ENCODE measurements around the gene ZNF423. TPM values are rescaled to one million over a fixed set of nuclear protein-coding genes. Genes with fewer than 3 reads are reported as not detected.
A peak's percentile ranks its signal among the peaks of the same experiment; 100 is the strongest.

Gene ZNF423
- total and polyA plus RNA-seq, 4 donors: 1.1 to 14.8 (median 3.3) TPM

- no peaks in the 10 kb centered on the region for H3K9me3 ChIP-seq (ENCODE audit: control insufficient read depth in 4 of 4, insufficient read depth in 3 of 4, low read length in 3 of 4)
- DNase-seq: peak; percentile 75 to 92 (median 85)
- TF ChIP-seq CTCF (IDR thresholded peaks at IDR 0.05; ENCODE audit: control extremely low read depth, extremely low read depth): no peak
- no peaks in the 10 kb centered on the region for H3K27me3 ChIP-seq (ENCODE audit: control insufficient read depth in 3 of 3, insufficient read depth in 3 of 3, low read length in 2 of 3)
- H3K36me3 ChIP-seq (ENCODE audit: control insufficient read depth in 4 of 4, insufficient read depth in 4 of 4, low read length in 4 of 4): peaks cover 0 to 8% (median 0%) of the 10 kb centered on the region in 4 donors
- no peak for ATAC-seq (ENCODE audit: insufficient read depth, low FRiP score)
- peak overlapping the region; percentile 27 to 56 for H3K27ac ChIP-seq (ENCODE audit: low read depth in 1 of 2, low read length in 1 of 2)
- WGBS, 2 donors: 57 to 79% methylated on average over 11 of the region's 11 CpGs
- no peak overlapping the region for H3K4me3 ChIP-seq
- peak overlapping the region in 1 of 2 donors; percentile 26 for H3K9ac ChIP-seq (ENCODE audit: insufficient read depth in 1 of 2, low read length in 2 of 2)
- H3K4me1 ChIP-seq (ENCODE audit: control insufficient read depth in 5 of 5, insufficient read depth in 5 of 5, low read length in 5 of 5): peaks cover 0 to 72% (median 41%) of the 10 kb centered on the region in 5 donors
Measured at GRCh38 chr16:49833085-49833484, 22.8 kb downstream of the ZNF423 start.

- Histone ChIP-seq H3K9ac (ENCODE audit: insufficient read depth in 1 of 2, low read length in 2 of 2) (peak overlapping the region in 1 of 2 donors; percentile 34), H3K27me3 (ENCODE audit: control insufficient read depth in 3 of 3, insufficient read depth in 3 of 3, low read length in 2 of 3) (no peaks in the 10 kb centered on the region), H3K4me3 (no peak overlapping the region), H3K4me1 (ENCODE audit: control insufficient read depth in 5 of 5, insufficient read depth in 5 of 5, low read length in 5 of 5) (peaks cover under 1 to 72% (median 46%) of the 10 kb centered on the region in 5 donors), H3K9me3 (ENCODE audit: control insufficient read depth in 4 of 4, insufficient read depth in 3 of 4, low read length in 3 of 4) (no peaks in the 10 kb centered on the region), H3K36me3 (ENCODE audit: control insufficient read depth in 4 of 4, insufficient read depth in 4 of 4, low read length in 4 of 4) (peaks cover 0 to 8% (median 0%) of the 10 kb centered on the region in 4 donors), H3K27ac (ENCODE audit: low read depth in 1 of 2, low read length in 1 of 2) (peak overlapping the region; percentile 1 to 27)
- no peak for ATAC-seq (ENCODE audit: insufficient read depth, low FRiP score)
- 89 to 94% methylated on average over 7 of the region's 7 CpGs for WGBS, 2 donors
- TF ChIP-seq CTCF (IDR thresholded peaks at IDR 0.05; ENCODE audit: control extremely low read depth, extremely low read depth): no peak
- no peak for DNase-seq
Measured at GRCh38 chr16:49832177-49832576, 23.7 kb downstream of the ZNF423 start.

- peaks cover 0 to 8% (median 0%) of the 10 kb centered on the region in 4 donors for H3K36me3 ChIP-seq (ENCODE audit: control insufficient read depth in 4 of 4, insufficient read depth in 4 of 4, low read length in 4 of 4)
- ATAC-seq (ENCODE audit: insufficient read depth, low FRiP score) (no peak), DNase-seq (no peak)
- H3K4me3 ChIP-seq: no peak overlapping the region
- TF ChIP-seq CTCF (IDR thresholded peaks at IDR 0.05; ENCODE audit: control extremely low read depth, extremely low read depth): no peak
- H3K27me3 ChIP-seq (ENCODE audit: control insufficient read depth in 3 of 3, insufficient read depth in 3 of 3, low read length in 2 of 3): no peaks in the 10 kb centered on the region
- 83 to 93% methylated on average over 5 of the region's 5 CpGs for WGBS, 2 donors
- H3K9ac ChIP-seq (ENCODE audit: insufficient read depth in 1 of 2, low read length in 2 of 2): no peak overlapping the region
- H3K9me3 ChIP-seq (ENCODE audit: control insufficient read depth in 4 of 4, insufficient read depth in 3 of 4, low read length in 3 of 4): no peaks in the 10 kb centered on the region
- no peak overlapping the region for H3K27ac ChIP-seq (ENCODE audit: low read depth in 1 of 2, low read length in 1 of 2)
- peaks cover 8 to 71% (median 41%) of the 10 kb centered on the region in 5 donors for H3K4me1 ChIP-seq (ENCODE audit: control insufficient read depth in 5 of 5, insufficient read depth in 5 of 5, low read length in 5 of 5)
Measured at GRCh38 chr16:49830873-49831272, 25.0 kb downstream of the ZNF423 start.

Measured in lung (tissue), 12 donors.